ENCODE measurements around the gene SLC10A7. TPM values are rescaled to one million over a fixed set of nuclear protein-coding genes. Genes with fewer than 3 reads are reported as not detected.

SLC10A7 gene
- total RNA-seq, 4 donors from 2014 or later: 7.4 to 34.5 (median 17.1) TPM

GRCh38 chr4:146458594-146458993 is 63.1 kb downstream of the SLC10A7 start:
- Histone ChIP-seq H3K9me3 (no peaks in the 10 kb centered on the region), H3K27me3 (no peaks in the 10 kb centered on the region), H3K36me3 (no peaks in the 10 kb centered on the region), H3K4me3 (no peak overlapping the region), H3K27ac (no peak overlapping the region), H3K4me1 (no peaks in the 10 kb centered on the region)
- intact Hi-C loops (cut with DNase I; ENCODE audit: low total_unique reads): no loop called here
- DNase-seq: no peak
- TF ChIP-seq POLR2A (IDR thresholded peaks at IDR 0.05) (no peak), CTCF (IDR thresholded peaks at IDR 0.05) (no peak)

- intact Hi-C loops (cut with DNase I; ENCODE audit: low total_unique reads): no loop called here
Measured at GRCh38 chr4:146456681-146457080, 65.1 kb downstream of the SLC10A7 start.

DNA sequence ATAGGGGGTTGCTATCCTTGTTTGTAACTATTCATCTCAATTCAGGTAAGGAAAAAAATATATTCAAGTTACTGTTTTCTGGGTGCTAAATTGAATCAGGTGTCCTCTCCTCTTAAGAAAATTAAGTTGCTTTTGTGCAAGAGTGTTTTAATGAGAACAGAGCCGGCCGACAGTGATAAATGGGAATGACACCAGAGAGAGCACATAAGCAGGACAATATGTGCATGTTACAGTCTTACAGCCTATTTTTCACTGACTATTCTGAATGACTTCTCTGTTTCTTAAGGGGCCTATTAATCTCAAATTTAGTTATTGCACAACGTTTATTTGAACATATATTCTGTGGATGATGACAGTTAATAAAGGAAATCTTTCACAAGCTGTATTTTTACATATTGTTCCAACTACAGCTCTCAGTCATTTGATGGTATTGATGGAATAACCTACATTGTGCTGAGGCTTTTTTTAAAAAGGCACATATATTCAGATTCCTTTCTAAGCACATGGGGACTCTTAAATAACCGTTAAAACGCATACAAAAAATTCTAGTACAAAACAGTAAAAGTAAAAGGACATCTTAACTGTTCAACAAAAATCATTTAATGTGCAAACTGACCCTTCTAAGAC is 68.4 kb downstream of the SLC10A7 start:
- no peaks in the 10 kb centered on the region for H3K36me3 ChIP-seq
- no peak overlapping the region for H3K27ac ChIP-seq
- intact Hi-C loops (cut with DNase I; ENCODE audit: low total_unique reads): no loop called here
- H3K27me3 ChIP-seq: no peaks in the 10 kb centered on the region
- TF ChIP-seq POLR2A (IDR thresholded peaks at IDR 0.05) (no peak), CTCF (IDR thresholded peaks at IDR 0.05) (no peak)
- no peaks in the 10 kb centered on the region for H3K9me3 ChIP-seq
- H3K4me1 ChIP-seq: no peaks in the 10 kb centered on the region
- no peak for DNase-seq
- H3K4me3 ChIP-seq: no peak overlapping the region

More at GRCh38 chr4:146456681-146457080, 65.1 kb downstream of the SLC10A7 start:
- Histone ChIP-seq H3K4me1 (no peaks in the 10 kb centered on the region), H3K27me3 (no peaks in the 10 kb centered on the region), H3K27ac (no peak overlapping the region), H3K4me3 (no peak overlapping the region), H3K36me3 (no peaks in the 10 kb centered on the region), H3K9me3 (no peaks in the 10 kb centered on the region)
- no peak for DNase-seq
- TF ChIP-seq CTCF (IDR thresholded peaks at IDR 0.05): no peak
- no peak for TF ChIP-seq POLR2A (IDR thresholded peaks at IDR 0.05)

DNA sequence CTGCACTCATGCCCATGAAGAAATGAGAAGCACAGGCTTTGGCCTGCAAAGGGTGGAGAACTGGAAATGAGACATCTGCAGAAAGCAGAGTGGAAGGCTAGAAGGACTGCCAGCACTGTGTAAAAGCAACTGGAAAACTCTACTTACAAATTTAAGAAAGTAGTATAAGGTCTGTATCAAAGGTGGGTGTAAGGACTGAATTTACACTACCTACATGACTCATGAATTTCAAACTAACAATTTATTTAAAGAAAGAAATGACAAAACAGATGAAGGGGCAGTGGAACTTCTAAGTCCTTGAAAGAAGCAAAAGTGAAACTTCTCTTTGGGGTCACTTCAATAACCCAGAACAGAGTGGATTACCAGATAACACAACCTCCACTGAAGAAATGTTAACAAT is 71.2 kb downstream of the SLC10A7 start:
- intact Hi-C loops (cut with DNase I; ENCODE audit: low total_unique reads): no loop called here
- H3K9me3 ChIP-seq: no peaks in the 10 kb centered on the region
- H3K4me3 ChIP-seq: no peak overlapping the region
- H3K36me3 ChIP-seq: no peaks in the 10 kb centered on the region
- H3K4me1 ChIP-seq: no peaks in the 10 kb centered on the region
- no peaks in the 10 kb centered on the region for H3K27me3 ChIP-seq
- TF ChIP-seq CTCF (IDR thresholded peaks at IDR 0.05) (no peak), POLR2A (IDR thresholded peaks at IDR 0.05) (no peak)
- no peak for DNase-seq
- no peak overlapping the region for H3K27ac ChIP-seq

- H3K27ac ChIP-seq: no peak overlapping the region
- intact Hi-C loops (cut with DNase I; ENCODE audit: low total_unique reads): no loop called here
- no peak for TF ChIP-seq POLR2A (IDR thresholded peaks at IDR 0.05)
- TF ChIP-seq CTCF (IDR thresholded peaks at IDR 0.05): no peak
- no peak for DNase-seq
- H3K4me1 ChIP-seq: no peaks in the 10 kb centered on the region
- no peak overlapping the region for H3K4me3 ChIP-seq
- H3K27me3 ChIP-seq: no peaks in the 10 kb centered on the region
- H3K9me3 ChIP-seq: no peaks in the 10 kb centered on the region
- H3K36me3 ChIP-seq: no peaks in the 10 kb centered on the region
Measured at GRCh38 chr4:146446555-146446954, 75.2 kb downstream of the SLC10A7 start.

Data from uterus (tissue), 4 donors.